Glutamatergic neuron (in vitro differentiated cells): ENCODE data around the gene C16orf95. TPM values are rescaled to one million over a fixed set of nuclear protein-coding genes. Genes with fewer than 3 reads are reported as not detected.

Experiments used
- total RNA-seq: library from RNA; stranded (reverse); fragmentation: NEBNext Ultra II Directional; extraction: Animal tissue kit (Norgen Biotek cat#: 25700); gene quantifications from one replicate; pipeline ENCODE4 v1.2.1, GENCODE V29; 2021; ENCODE audit not compliant: unreplicated experiment

Gene C16orf95
- total RNA-seq, 1 donor from 2014 or later, result 9.2 TPM

Other genes starting within 250 kb of the C16orf95 start
- 66.7 TPM for gene FBXO31, start 66.4 kb upstream of the C16orf95 start, total RNA-seq
- gene MAP1LC3B, start 74.9 kb upstream of the C16orf95 start, total RNA-seq, result 297 TPM
- gene ZCCHC14, start 175.6 kb upstream of the C16orf95 start, total RNA-seq, result 29.2 TPM